ENCODE results near the gene NRXN3.

NRXN3 gene

GRCh38 chr14:79437951-79438350, 1267.8 kb downstream of the NRXN3 start:
- no peak overlapping the region for H3K27ac ChIP-seq
- H3K4me3 ChIP-seq: no peak overlapping the region

GRCh38 chr14:79438696-79439342, 1268.6 kb downstream of the NRXN3 start:
- Histone ChIP-seq H3K4me3 (no peak overlapping the region), H3K27ac (no peak overlapping the region)

GRCh38 chr14:79442786-79443185, 1272.6 kb downstream of the NRXN3 start:
- no peak overlapping the region for H3K27ac ChIP-seq

GRCh38 chr14:79443602-79444001, 1273.4 kb downstream of the NRXN3 start:
- Histone ChIP-seq H3K4me3 (no peak overlapping the region), H3K27ac (no peak overlapping the region)

More at GRCh38 chr14:79442786-79443185, 1272.6 kb downstream of the NRXN3 start:
- H3K4me3 ChIP-seq: no peak overlapping the region

- Histone ChIP-seq H3K4me3 (no peak overlapping the region), H3K27ac (no peak overlapping the region)
These were observed 1278.8 kb downstream of the NRXN3 start for GRCh38 chr14:79448960-79449359.

- H3K4me3 ChIP-seq: no peak overlapping the region
- no peak overlapping the region for H3K27ac ChIP-seq
These were observed 1281.4 kb downstream of the NRXN3 start for GRCh38 chr14:79451601-79452000.

- Histone ChIP-seq H3K27ac (no peak overlapping the region), H3K4me3 (no peak overlapping the region)
These were observed 1283.1 kb downstream of the NRXN3 start for GRCh38 chr14:79453276-79453675.

- no peak overlapping the region for H3K27ac ChIP-seq
- no peak overlapping the region for H3K4me3 ChIP-seq
These were observed 1294.3 kb downstream of the NRXN3 start for GRCh38 chr14:79464468-79464867.

- H3K27ac ChIP-seq: no peak overlapping the region
These were observed 1295.5 kb downstream of the NRXN3 start for GRCh38 chr14:79465651-79466050.

GRCh38 chr14:79466938-79467527, 1296.9 kb downstream of the NRXN3 start:
- no peak overlapping the region for H3K4me3 ChIP-seq
- H3K27ac ChIP-seq: no peak overlapping the region

More at GRCh38 chr14:79465651-79466050, 1295.5 kb downstream of the NRXN3 start:
- H3K4me3 ChIP-seq: no peak overlapping the region

- H3K27ac ChIP-seq: no peak overlapping the region
- no peak overlapping the region for H3K4me3 ChIP-seq
These were observed 1297.7 kb downstream of the NRXN3 start for GRCh38 chr14:79467835-79468234.

GRCh38 chr14:79468486-79468885, 1298.3 kb downstream of the NRXN3 start:
- no peak overlapping the region for H3K4me3 ChIP-seq
- H3K27ac ChIP-seq: no peak overlapping the region

- H3K4me3 ChIP-seq: no peak overlapping the region
- no peak overlapping the region for H3K27ac ChIP-seq
These were observed 1303.5 kb downstream of the NRXN3 start for GRCh38 chr14:79473651-79474050.

- Histone ChIP-seq H3K4me3 (no peak overlapping the region), H3K27ac (no peak overlapping the region)
These were observed 1305.8 kb downstream of the NRXN3 start for GRCh38 chr14:79475887-79476532.

- Histone ChIP-seq H3K4me3 (no peak overlapping the region), H3K27ac (no peak overlapping the region)
These were observed 1306.4 kb downstream of the NRXN3 start for GRCh38 chr14:79476552-79476951.

- H3K27ac ChIP-seq: no peak overlapping the region
These were observed 1310.0 kb downstream of the NRXN3 start for GRCh38 chr14:79480212-79480611.

GRCh38 chr14:79482825-79483224, 1312.7 kb downstream of the NRXN3 start:
- no peak overlapping the region for H3K27ac ChIP-seq
- no peak overlapping the region for H3K4me3 ChIP-seq

More at GRCh38 chr14:79480212-79480611, 1310.0 kb downstream of the NRXN3 start:
- no peak overlapping the region for H3K4me3 ChIP-seq

- Histone ChIP-seq H3K27ac (no peak overlapping the region), H3K4me3 (no peak overlapping the region)
These were observed 1313.6 kb downstream of the NRXN3 start for GRCh38 chr14:79483477-79484388.

GRCh38 chr14:79487632-79488031, 1317.5 kb downstream of the NRXN3 start:
- no peak overlapping the region for H3K27ac ChIP-seq
- H3K4me3 ChIP-seq: no peak overlapping the region

GRCh38 chr14:79491161-79491560, 1321.0 kb downstream of the NRXN3 start:
- H3K4me3 ChIP-seq: no peak overlapping the region
- H3K27ac ChIP-seq: no peak overlapping the region
